Right atrium auricular region (tissue), 2 donors: Measurements from ENCODE around the gene SLC25A48. TPM values are rescaled to one million over a fixed set of nuclear protein-coding genes. Genes with fewer than 3 reads are reported as not detected.

Source experiments
- DNase-seq: peaks from one replicate; pipeline ENCODE4 v3.0.0-alpha.2; 2019; ENCODE audit warnings: low spot score
- H3K27ac ChIP-seq, 2 donors: fragments of 200-600 bp; sonication (generic); 1 replicate in 1 of 2; 2 replicates in 1 of 2; pipeline ENCODE4 v1.5.1; 2016 to 2019
- H3K27me3 ChIP-seq, 2 donors: fragments of 200-600 bp; sonication (generic); one replicate each; pipeline versions ENCODE4 v1.5.1 to v1.6.0; 2017 to 2019
- H3K36me3 ChIP-seq: fragments of 200-600 bp; sonication (generic); one replicate; pipeline ENCODE4 v1.5.1; 2016
- H3K4me1 ChIP-seq, 2 donors: fragments of 200-600 bp; sonication (generic); one replicate each; pipeline versions ENCODE4 v1.5.1 to v1.6.0; 2017 to 2019
- H3K4me3 ChIP-seq, 2 donors: fragments of 200-600 bp; sonication (generic); 1 replicate in 1 of 2; 2 replicates in 1 of 2; pipeline ENCODE4 v1.5.1; 2017 to 2019; ENCODE audit warnings: mild to moderate bottlenecking in 1 of 2, moderate library complexity in 1 of 2
- H3K9me3 ChIP-seq, 2 donors: fragments of 200-600 bp; sonication (generic); one replicate each; pipeline ENCODE4 v1.5.1; 2019
- CTCF ChIP-seq, 2 donors: fragments of 200-600 bp; sonication (generic); IDR thresholded peaks; one replicate each; pipeline ENCODE4 v1.5.1; 2019; ENCODE audit warnings: antibody characterized with exemption in 2 of 2
- total RNA-seq, 2 donors: library from RNA; depleted of rRNA; stranded (reverse); fragments of >200 nt; gene quantifications; one replicate each; pipeline ENCODE4 v1.1.0, GENCODE V29; 2016

The SLC25A48 gene
- total RNA-seq, 2 donors from 2014 or later, result not detected

- Histone ChIP-seq H3K27ac (no peak overlapping the region), H3K36me3 (no peaks in the 10 kb centered on the region), H3K4me1 (peaks cover 0 to 12% of the 10 kb centered on the region in 2 donors), H3K27me3 (no peaks in the 10 kb centered on the region), H3K9me3 (no peaks in the 10 kb centered on the region), H3K4me3 (no peak overlapping the region)
- no peak for TF ChIP-seq CTCF (IDR thresholded peaks at IDR 0.05)
- peak; percentile 21 for DNase-seq
Measured at GRCh38 chr5:135881244-135881643, 46.8 kb downstream of the SLC25A48 start.

GRCh38 chr5:135881819-135882218 lies 47.4 kb downstream of the SLC25A48 start:
- Histone ChIP-seq H3K4me3 (no peak overlapping the region), H3K36me3 (no peaks in the 10 kb centered on the region), H3K9me3 (no peaks in the 10 kb centered on the region), H3K27me3 (no peaks in the 10 kb centered on the region), H3K27ac (no peak overlapping the region), H3K4me1 (peaks cover 0 to 12% of the 10 kb centered on the region in 2 donors)
- TF ChIP-seq CTCF (IDR thresholded peaks at IDR 0.05), result no peak
- peak; percentile 36 for DNase-seq

- Histone ChIP-seq H3K4me3 (no peak overlapping the region), H3K27me3 (no peaks in the 10 kb centered on the region), H3K36me3 (no peaks in the 10 kb centered on the region), H3K4me1 (peaks cover 0 to 10% of the 10 kb centered on the region in 2 donors), H3K9me3 (no peaks in the 10 kb centered on the region), H3K27ac (no peak overlapping the region)
- peak; percentile 55 for DNase-seq
- TF ChIP-seq CTCF (IDR thresholded peaks at IDR 0.05), result no peak
Measured at GRCh38 chr5:135883026-135883425, 48.6 kb downstream of the SLC25A48 start.

- no peaks in the 10 kb centered on the region for H3K27me3 ChIP-seq
Measured at GRCh38 chr5:135883441-135883840, 49.0 kb downstream of the SLC25A48 start.

GRCh38 chr5:135885031-135885430 lies 50.6 kb downstream of the SLC25A48 start:
- no peak for TF ChIP-seq CTCF (IDR thresholded peaks at IDR 0.05)
- no peak overlapping the region for H3K27ac ChIP-seq
- H3K9me3 ChIP-seq, result no peaks in the 10 kb centered on the region

More at GRCh38 chr5:135883441-135883840, 49.0 kb downstream of the SLC25A48 start:
- no peaks in the 10 kb centered on the region for H3K36me3 ChIP-seq
- TF ChIP-seq CTCF (IDR thresholded peaks at IDR 0.05), result no peak
- peak; percentile 16 for DNase-seq
- H3K9me3 ChIP-seq, result no peaks in the 10 kb centered on the region
- no peak overlapping the region for H3K27ac ChIP-seq
- H3K4me3 ChIP-seq, result no peak overlapping the region
- peaks cover 0 to 6% of the 10 kb centered on the region in 2 donors for H3K4me1 ChIP-seq

GRCh38 chr5:135886136-135886535 lies 51.7 kb downstream of the SLC25A48 start:
- H3K4me1 ChIP-seq, result peaks cover 0 to 14% of the 10 kb centered on the region in 2 donors
- no peaks in the 10 kb centered on the region for H3K36me3 ChIP-seq
- H3K4me3 ChIP-seq, result no peak overlapping the region
- TF ChIP-seq CTCF (IDR thresholded peaks at IDR 0.05), result no peak
- H3K27ac ChIP-seq, result no peak overlapping the region
- H3K27me3 ChIP-seq, result no peaks in the 10 kb centered on the region
- no peaks in the 10 kb centered on the region for H3K9me3 ChIP-seq
- no peak for DNase-seq

More at GRCh38 chr5:135885031-135885430, 50.6 kb downstream of the SLC25A48 start:
- peaks cover 0 to 4% of the 10 kb centered on the region in 2 donors for H3K4me1 ChIP-seq
- no peaks in the 10 kb centered on the region for H3K36me3 ChIP-seq
- H3K27me3 ChIP-seq, result no peaks in the 10 kb centered on the region
- H3K4me3 ChIP-seq, result no peak overlapping the region
- DNase-seq, result peak; percentile 46
